TTC549 (cell line): ENCODE results near the gene VIT.

Experiments used
- FAIRE-seq: peaks from 2 replicates; lab custom pipeline; 2012; peaks lifted over from hg19 to GRCh38; lab: Jason Lieb, UNC

VIT gene

DNA sequence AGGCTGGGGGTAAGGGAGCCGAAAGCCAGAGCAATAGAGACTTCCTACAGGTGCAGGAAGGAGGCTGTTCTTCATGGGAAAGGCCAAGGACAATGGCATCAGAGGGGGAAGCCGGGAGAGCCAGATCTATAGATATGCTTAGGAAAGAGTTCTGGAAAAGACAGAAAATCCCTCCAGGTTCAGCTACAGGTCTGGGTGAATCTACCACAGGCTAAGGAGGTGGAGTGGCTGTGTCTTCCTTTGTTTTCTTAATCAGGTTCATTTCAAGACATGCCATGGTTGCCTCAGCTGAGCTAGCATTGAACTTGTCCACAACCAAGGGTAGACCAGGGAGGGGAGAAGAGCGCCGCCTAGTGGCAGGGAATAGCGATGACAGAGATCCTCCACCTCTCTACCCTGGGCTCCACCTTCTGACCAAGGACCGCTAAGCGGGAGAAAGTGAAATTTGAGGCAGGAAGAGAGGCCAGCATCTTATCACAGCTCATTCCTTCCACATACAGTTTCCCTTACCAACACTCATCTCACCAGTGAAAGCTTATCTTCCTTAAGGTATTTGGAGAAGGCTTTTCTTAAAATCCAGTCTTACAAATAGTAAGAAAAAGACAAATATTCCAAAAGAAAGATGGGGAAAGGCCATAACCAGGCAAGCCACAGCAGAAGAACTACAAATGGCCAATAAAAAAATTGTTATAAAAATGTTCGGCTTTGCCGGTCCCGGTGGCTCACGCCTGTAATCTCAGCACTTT, 74.2 kb downstream of the VIT start:
- FAIRE-seq = no peak

DNA sequence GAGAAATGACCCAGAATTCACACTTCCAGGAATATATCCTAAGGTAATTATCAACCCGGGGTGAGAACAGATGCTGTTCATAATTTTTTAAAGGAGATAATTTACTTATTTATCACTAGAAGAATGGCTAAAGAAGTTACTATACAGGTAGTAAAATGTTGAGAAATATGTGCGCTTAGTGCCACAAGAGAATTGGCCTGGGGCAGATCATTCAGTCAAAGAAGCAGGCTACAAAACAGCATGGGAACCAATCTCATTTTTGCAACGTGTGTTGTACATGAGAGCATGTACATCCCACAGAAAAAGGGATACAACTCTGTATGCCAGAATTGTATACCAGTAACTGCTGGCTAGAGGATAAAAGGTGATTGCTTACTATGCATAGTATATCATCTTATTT, 75.2 kb downstream of the VIT start:
- no peak for FAIRE-seq

DNA sequence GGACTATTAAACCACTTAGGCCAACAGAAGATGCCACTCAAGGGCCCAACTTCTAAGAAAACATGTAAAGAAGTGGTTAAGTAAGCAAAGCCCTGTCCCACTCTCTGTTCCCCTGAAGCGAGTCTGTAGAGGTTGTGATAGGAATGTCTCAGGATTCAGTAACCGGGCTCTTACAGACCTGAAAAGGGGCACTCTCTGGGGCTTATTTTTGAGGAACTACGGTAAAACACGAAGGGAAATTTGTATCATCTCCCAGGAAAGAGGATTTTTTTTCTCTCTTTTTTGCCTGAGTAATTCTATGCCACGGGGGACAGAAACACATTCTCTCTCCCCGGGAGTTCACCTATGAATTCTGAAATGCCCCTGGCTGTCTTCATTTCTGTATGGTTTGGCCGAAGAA, 77.4 kb downstream of the VIT start:
- no peak for FAIRE-seq

GRCh38 chr2:36775261-36775660, 78.8 kb downstream of the VIT start:
- no peak for FAIRE-seq

- no peak for FAIRE-seq
Observed at GRCh38 chr2:36775806-36776205, 79.3 kb downstream of the VIT start.

DNA sequence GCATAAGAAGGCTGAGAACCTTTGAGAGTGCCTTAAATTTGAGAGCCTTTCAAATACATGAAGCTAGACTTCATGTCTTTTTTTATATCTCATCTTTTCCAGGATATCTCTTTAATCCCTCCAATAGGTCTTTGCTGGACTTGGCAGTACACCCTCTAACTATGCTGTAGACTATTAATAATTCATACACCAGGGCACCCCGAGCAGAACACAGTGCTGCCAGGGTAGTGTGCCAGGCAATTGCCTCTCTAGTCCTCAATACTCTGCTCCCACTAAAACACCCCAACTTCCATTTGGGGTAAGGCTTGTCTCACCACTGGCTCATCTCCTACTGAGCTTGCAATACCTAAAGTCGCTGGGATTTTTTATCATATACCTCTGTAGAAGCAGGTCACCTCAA, 80.8 kb downstream of the VIT start:
- no peak for FAIRE-seq

GRCh38 chr2:36777788-36778187, 81.3 kb downstream of the VIT start:
- FAIRE-seq = no peak

- no peak for FAIRE-seq
Observed at GRCh38 chr2:36779462-36779861, 83.0 kb downstream of the VIT start.

- peak; percentile 90 for FAIRE-seq
Observed at GRCh38 chr2:36780231-36780839, 83.8 kb downstream of the VIT start.

DNA sequence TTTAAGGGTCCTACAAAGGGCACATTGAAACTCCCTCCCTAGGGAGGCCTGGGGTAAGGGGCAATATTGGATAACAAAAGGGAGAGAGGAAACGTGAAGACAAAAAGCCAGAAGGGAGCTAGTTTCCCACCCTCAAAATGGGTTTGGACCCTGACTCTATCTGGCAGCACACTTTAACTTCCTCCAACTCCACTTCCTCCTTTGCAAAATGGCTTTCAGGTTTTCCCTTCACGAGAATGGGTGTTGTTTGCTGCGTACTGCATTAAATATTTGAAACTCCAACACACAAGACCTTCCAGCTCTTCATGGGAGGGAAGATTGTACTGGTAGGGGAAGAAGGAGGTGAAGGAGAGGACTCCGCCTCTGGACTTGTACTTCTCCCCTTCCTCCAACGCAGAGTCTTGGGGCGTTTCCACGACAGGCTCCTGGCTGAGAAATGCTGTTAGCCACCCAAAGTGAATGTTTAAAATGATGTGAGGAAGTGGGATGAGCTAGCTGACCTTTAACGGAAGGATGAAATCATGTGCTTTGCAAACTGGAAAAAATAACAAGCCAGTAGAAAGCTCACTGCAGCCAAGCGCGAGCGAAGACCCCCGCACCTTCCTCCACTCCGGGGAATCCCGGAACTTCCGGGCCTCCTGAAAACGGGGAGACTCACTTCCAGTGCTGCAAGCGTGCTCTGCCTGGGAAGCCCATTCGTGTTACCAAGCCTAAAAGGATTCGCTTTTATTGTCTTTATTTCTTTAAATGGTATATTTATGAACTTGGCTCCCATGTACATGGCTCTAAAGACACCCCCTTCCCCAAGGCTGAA, 85.6 kb downstream of the VIT start:
- no peak for FAIRE-seq

GRCh38 chr2:36783246-36783645, 86.7 kb downstream of the VIT start:
- FAIRE-seq = no peak

DNA sequence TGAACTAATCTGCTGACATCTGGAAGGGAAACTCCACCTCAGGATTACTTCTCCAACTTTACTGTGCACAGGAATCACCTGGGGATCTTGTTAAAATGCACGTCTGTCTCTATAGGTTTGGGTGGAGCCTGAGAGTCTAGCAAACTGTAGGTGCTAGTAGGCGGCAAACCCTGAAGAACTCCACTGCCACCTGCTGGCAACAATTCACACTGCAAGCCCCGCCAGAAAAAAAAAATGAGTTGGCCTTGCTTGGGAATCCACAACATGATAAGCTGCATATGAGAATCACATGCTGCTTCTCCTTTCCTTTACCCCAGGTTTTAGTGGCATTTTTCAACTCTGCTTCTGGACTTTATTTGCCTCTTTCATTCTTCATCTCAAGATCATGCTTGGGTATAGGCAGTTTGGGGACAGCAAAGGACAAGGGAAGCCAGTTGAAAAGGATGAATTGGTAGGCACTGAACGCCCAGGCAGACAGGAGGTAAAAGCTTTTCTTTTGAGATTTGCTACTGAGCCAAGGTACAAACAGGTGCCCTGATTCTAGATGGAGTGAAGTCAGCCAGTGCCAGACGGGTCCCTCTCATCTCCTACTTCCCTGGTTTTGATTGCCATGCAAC, 88.8 kb downstream of the VIT start:
- no peak for FAIRE-seq

GRCh38 chr2:36789181-36789804, 92.8 kb downstream of the VIT start:
- no peak for FAIRE-seq

- FAIRE-seq = no peak
Observed at GRCh38 chr2:36792951-36793350, 96.4 kb downstream of the VIT start.

GRCh38 chr2:36797324-36798070, 101.0 kb downstream of the VIT start:
- no peak for FAIRE-seq

GRCh38 chr2:36798724-36799123, 102.2 kb downstream of the VIT start:
- no peak for FAIRE-seq

- no peak for FAIRE-seq
Observed at GRCh38 chr2:36800381-36800780, 103.9 kb downstream of the VIT start.

DNA sequence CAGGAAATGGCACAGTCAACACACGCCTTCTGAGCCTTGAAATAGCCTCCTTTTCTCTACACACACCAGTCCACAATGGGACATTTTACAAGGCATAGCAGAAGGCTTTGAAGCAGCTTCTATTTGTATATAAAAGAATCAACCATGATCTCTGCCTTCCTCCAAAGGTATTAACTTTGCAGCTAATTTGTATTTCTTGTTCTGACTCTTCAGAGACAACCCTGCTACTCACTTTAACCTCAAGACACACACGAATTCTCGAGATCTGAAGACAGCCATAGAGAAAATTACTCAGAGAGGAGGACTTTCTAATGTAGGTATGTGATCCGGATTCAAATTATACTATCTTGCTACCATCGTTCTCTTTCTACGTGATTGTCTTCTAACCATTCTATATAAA, 104.6 kb downstream of the VIT start:
- no peak for FAIRE-seq

DNA sequence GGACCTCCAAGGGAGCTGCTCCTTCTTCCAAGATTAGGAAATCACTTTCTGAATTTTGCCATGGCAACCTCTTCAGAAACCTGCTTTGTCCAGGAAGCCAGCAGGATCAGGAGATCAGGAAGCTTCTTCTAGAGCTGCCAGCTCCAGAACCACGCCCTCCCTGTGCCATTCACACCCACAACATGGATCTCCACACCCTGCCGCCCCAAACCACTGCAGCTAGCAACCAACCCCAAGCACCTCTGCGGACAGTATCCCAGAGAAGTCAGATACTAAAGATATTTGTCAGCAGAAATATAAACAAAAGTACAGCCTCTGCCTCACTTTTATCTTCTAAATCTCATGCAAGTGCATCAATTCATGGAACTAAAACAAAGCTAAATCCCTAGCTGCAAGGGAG, 106.4 kb downstream of the VIT start:
- no peak for FAIRE-seq

DNA sequence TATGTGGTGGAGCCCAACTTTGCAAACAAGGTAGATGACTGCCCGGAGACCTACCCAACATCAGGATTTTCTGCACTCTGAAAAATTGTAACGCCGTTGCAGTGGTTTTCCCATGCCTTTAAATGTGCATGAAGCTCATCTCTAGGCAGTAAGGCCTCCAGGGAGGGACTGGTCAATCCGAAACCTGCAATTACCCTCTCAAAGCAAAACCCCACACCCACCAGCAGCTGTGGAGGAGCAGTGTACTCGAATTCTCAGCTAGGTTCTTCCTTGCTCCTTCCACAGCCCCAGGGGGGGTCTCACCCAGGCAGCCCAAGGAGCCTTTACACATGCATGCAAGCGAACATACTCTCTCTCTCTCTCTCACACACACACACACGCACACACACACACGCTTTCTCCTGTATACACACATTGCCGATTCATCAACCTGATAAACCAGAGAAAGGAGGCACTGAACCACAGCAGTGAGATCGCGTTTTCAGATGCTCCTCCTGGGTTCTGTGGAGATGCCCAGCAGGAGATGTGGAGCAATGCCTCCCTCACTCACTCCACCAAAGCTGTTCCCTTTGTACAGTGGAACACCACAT, 109.2 kb downstream of the VIT start:
- no peak for FAIRE-seq

- no peak for FAIRE-seq
Observed at GRCh38 chr2:36807223-36807886, 110.8 kb downstream of the VIT start.
